ENCODE results near the gene CNPPD1.
A peak's percentile ranks its signal among the peaks of the same experiment; 100 is the strongest.

The CNPPD1 gene

GRCh38 chr2:219163156-219163555, 13.6 kb downstream of the CNPPD1 start:
- TF ChIP-seq CTCF (IDR thresholded peaks at IDR 0.05; ENCODE audit: insufficient read depth, missing control alignments), result no peak
- no peak for FAIRE-seq

GRCh38 chr2:219161097-219161496, 15.6 kb downstream of the CNPPD1 start:
- TF ChIP-seq CTCF (IDR thresholded peaks at IDR 0.05; ENCODE audit: insufficient read depth, missing control alignments), result no peak
- FAIRE-seq (no peak), DNase-seq (ENCODE audit: insufficient read length, low spot score) (no peak)

More at GRCh38 chr2:219163156-219163555, 13.6 kb downstream of the CNPPD1 start:
- DNase-seq (ENCODE audit: insufficient read length, low spot score), result no peak

GRCh38 chr2:219160186-219161017, 16.3 kb downstream of the CNPPD1 start, which contains the start of gene NHEJ1:
Gene NHEJ1, minus strand, starts transcription at chr2:219160815. Its CDS starts 2,453 bp downstream, at chr2:219158362.
- DNase-seq (ENCODE audit: insufficient read length, low spot score), result peak; percentile 94
- peak; percentile 85 for TF ChIP-seq CTCF (IDR thresholded peaks at IDR 0.05; ENCODE audit: insufficient read depth, missing control alignments)
- FAIRE-seq, result no peak

GRCh38 chr2:219159771-219160185, 16.9 kb downstream of the CNPPD1 start:
- TF ChIP-seq CTCF (IDR thresholded peaks at IDR 0.05; ENCODE audit: insufficient read depth, missing control alignments), result no peak
- DNase-seq (ENCODE audit: insufficient read length, low spot score), result no peak
- no peak for FAIRE-seq

GRCh38 chr2:219158586-219158985, 18.1 kb downstream of the CNPPD1 start:
- no peak for DNase-seq (ENCODE audit: insufficient read length, low spot score)
- TF ChIP-seq CTCF (IDR thresholded peaks at IDR 0.05; ENCODE audit: insufficient read depth, missing control alignments), result no peak
- FAIRE-seq, result no peak

GRCh38 chr2:219158025-219158424, 18.7 kb downstream of the CNPPD1 start:
- no peak for FAIRE-seq
- no peak for DNase-seq (ENCODE audit: insufficient read length, low spot score)
- TF ChIP-seq CTCF (IDR thresholded peaks at IDR 0.05; ENCODE audit: insufficient read depth, missing control alignments), result no peak

GRCh38 chr2:219157396-219157795, 19.3 kb downstream of the CNPPD1 start:
- no peak for TF ChIP-seq CTCF (IDR thresholded peaks at IDR 0.05; ENCODE audit: insufficient read depth, missing control alignments)
- DNase-seq (ENCODE audit: insufficient read length, low spot score) (no peak), FAIRE-seq (no peak)

Data from D721Med (cell line).